Measurements from ENCODE around the gene INPP5K.

The INPP5K gene

GRCh38 chr17:1485423-1486376 lies 30.7 kb downstream of the INPP5K start:
- peak; percentile 53 for DNase-seq (ENCODE audit: low spot score)

- peak; percentile 37 for DNase-seq (ENCODE audit: low spot score)
These were observed 31.6 kb downstream of the INPP5K start for GRCh38 chr17:1484676-1485422.

GRCh38 chr17:1484060-1484535 lies 32.3 kb downstream of the INPP5K start:
- DNase-seq (ENCODE audit: low spot score): no peak

DNA sequence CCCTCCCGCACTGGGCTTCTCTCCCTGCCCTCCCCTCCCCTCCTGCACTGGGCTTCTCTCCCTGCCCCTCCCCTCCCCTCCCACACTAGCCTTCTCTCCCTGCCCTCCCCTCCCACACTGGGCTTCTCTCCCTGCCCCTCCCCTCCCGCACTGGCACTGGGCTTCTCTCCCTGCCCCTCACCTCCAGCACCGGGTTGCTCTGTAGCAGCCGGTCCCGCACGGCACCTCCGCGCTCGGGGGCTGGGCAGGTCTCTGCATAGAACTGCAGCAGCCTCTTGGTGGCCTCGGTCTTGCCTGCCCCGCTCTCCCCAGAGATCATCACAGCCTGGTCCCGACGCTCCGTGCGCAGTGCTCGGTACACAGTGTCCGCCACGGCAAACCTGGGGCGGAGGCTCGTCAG lies 33.7 kb downstream of the INPP5K start:
- DNase-seq (ENCODE audit: low spot score): no peak

DNA sequence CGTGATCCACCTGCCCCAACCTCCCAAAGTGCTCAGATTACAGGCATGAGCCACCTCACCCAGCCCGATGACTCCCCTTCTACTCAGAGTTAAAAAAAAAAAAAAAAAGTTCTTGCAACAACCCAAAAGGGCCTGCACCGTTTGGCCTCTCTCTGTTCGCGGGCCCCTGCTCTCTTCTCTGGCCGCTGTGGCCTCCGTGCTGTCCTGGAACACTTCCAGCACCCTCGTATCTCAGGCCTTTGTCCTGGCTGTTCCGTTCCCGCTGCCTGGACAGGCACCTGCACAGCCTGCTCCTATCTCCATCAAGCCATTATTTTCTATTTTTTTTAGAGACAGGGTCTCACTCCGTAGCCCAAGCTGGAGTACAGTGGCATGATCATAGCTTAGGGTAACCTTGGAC lies 34.7 kb downstream of the INPP5K start:
- no peak for DNase-seq (ENCODE audit: low spot score)

GRCh38 chr17:1480747-1481465 lies 35.5 kb downstream of the INPP5K start:
- no peak for DNase-seq (ENCODE audit: low spot score)

- no peak for DNase-seq (ENCODE audit: low spot score)
These were observed 38.0 kb downstream of the INPP5K start for GRCh38 chr17:1478418-1478817.

GRCh38 chr17:1475321-1475854 lies 41.0 kb downstream of the INPP5K start:
- no peak for DNase-seq (ENCODE audit: low spot score)

GRCh38 chr17:1474402-1475189 lies 41.8 kb downstream of the INPP5K start:
- no peak for DNase-seq (ENCODE audit: low spot score)

- no peak for DNase-seq (ENCODE audit: low spot score)
These were observed 42.6 kb downstream of the INPP5K start for GRCh38 chr17:1473841-1474240.

- DNase-seq (ENCODE audit: low spot score): no peak
These were observed 43.2 kb downstream of the INPP5K start for GRCh38 chr17:1473170-1473569.

DNA sequence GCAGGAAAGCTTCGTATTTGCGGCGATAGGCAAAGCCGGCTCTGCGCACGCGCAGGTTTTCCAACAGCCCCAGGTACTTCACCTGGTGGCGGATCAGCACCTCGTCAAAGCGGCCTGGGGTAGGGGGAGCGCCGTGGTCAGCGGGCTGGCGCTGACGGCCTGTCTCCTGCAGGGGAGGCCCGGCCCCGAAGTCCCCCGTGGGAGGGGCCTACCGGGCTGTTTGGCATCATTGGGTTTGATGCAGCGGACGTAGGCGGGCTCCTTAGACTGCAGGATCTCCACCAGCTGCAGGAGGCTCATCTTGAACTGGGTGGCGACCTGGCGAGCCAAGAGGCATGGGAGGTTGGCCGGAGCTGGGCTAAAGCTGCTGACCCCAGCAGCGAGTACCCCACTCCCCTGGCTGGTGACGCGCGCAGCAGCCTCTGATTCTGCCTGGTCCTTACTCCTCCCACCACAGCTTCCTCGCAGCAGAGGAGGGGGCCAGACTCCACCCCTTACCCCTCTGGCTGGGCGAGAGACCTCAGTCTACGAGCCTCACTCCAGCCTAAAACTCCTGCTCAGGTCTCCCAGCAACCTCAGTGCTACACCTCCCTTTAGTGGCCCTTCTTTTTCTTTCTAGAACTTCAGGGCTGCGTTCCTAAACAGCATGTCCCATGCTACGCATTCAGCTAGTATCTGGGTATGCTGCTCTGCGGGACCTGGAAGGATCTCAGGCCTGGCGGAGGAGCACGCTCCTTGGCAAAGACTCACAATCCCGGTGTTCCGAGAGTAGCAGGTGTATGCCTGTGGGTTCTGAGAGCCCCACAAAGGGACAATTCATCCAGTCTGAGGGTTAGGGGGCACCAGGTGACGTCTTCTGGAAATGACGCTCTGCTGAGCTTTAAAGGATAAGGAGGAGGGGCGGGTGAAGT lies 44.2 kb downstream of the INPP5K start:
- no peak for DNase-seq (ENCODE audit: low spot score)

DNA sequence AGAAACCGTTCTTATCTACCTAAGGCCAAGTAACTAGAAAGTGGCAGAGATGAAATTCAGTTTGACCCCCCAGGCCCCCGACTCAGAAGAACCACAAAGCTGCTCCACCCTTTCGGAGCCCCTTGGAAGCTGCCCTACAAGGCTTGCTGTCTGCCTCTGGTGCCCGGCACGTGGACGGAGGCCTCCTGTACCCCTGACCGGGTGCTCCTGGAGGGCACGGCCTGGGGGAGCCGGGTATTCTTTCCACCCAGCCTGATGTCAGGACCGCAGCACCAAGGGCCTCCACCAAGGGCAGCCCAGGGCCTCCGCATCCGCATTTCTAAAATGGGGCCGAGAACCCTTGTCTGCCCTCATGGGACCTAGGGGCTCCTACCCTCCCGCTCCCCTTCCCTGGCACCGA lies 44.9 kb downstream of the INPP5K start:
- no peak for DNase-seq (ENCODE audit: low spot score)

GRCh38 chr17:1470755-1471462 lies 45.5 kb downstream of the INPP5K start:
- no peak for DNase-seq (ENCODE audit: low spot score)

GRCh38 chr17:1470071-1470754 lies 46.2 kb downstream of the INPP5K start:
- no peak for DNase-seq (ENCODE audit: low spot score)

DNA sequence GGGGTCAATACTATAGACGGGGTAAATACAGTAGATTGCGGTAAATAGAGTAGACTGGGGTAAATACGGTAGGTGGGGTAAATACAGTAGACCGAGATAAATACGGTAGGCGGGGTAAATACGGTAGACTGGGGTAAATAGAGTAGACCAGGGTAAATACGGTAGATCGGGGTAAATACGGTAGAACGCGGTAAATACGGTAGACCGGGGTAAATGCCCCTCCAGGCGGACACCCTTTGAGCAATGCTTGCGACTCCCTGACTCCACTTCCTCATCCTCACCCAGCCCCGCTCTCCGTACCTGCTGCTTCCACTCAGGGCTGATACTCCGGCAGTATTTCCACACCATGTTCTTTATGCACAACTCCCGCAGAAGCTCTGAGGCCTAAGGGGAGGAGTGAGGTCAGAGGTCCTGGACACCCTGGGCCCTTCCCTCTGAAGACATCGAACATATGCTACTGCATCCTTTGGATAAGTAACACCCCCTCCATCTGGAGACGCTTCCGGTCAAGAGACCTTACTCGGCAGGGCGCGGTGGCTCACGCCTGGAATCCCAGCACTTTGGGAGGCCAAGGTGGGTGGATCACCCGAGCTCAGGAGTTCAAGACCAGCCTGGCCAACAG lies 47.1 kb downstream of the INPP5K start:
- DNase-seq (ENCODE audit: low spot score): no peak

- DNase-seq (ENCODE audit: low spot score): no peak
These were observed 48.4 kb downstream of the INPP5K start for GRCh38 chr17:1467898-1468492.

GRCh38 chr17:1467258-1467657 lies 49.2 kb downstream of the INPP5K start:
- no peak for DNase-seq (ENCODE audit: low spot score)

All from CD4-positive, alpha-beta T cell treated with Interleukin-2 at 100 ng/mL for 4 hours (primary cell).